Measurements from ENCODE around the gene HCFC1R1. TPM values are rescaled to one million over a fixed set of nuclear protein-coding genes. Genes with fewer than 3 reads are reported as not detected.

Gene HCFC1R1
- total RNA-seq, 2 experiments from 2014 or later = 22.6 to 26.8 TPM

DNA sequence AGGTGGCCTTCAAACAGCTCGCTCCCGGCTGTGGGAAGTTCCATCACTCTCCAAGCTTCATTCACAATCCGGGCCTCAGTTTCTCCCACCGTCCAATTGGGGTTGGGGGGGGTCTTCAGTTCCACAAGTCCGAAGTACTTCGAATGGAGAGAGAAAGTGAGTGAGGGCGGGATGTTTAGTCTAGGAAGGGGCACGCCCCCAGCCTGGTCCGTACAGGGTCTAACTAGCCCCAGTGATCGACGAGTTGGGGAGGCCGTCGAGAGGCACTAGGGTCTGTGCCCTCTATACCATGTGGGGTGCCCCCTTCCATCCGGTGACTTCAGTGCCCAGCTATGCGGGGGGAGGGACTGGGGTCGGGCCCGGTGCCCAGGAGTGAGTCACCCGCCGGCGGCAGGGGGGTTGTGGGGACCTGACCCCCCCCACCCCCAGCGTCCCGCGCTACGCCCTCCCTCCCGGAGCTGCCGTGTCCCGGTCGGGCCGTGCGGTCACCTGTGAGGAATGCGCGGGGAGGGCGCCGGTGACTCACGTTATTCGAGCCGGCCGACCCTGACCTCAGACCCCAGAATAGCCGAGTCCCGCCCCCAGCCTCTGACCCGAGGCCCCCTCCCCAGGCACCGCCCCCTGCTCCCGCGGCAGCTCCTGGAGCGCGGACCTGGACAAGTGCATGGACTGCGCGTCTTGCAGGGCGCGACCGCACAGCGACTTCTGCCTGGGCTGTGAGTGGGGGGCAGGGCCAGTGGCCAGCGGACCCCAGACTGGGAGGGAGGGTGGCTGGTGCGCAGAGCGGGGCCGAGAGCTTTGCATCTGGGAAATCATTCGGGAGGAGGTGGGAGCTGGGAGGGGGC lies 2.9 kb downstream of the HCFC1R1 start:
- H3K27ac Mint-ChIP-seq = peak overlapping the region; percentile 98
- peaks cover 51% of the 10 kb centered on the region for H3K4me1 Mint-ChIP-seq (ENCODE audit: low read depth)

DNA sequence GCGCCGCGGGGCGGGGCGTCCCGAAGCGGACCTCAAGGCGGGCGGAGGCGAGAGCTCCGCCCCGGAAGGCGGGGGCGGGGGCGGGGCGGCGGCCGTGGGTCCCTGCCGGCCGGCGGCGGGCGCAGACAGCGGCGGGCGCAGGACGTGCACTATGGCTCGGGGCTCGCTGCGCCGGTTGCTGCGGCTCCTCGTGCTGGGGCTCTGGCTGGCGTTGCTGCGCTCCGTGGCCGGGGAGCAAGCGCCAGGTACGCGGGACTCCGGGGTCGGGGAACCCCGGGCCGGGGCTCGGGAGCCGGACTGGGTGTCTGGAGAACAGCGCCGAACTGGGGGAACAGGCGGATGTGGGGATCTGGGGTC lies 3.5 kb downstream of the HCFC1R1 start, which contains the start of gene TNFRSF12A:
Gene TNFRSF12A, plus strand, starts transcription at position 122 of the 357 bp plus-strand sequence. Its CDS starts 30 bp downstream, at position 152.
- CTCF ChIA-PET = interaction anchor here (1.4 to 17.7 kb wide), 4 partner anchors 8 to 46 kb away, joined by 4 to 310 read pairs (median 40); partner anchors contain the start of gene CLDN9
- peak; percentile 62 for DNase-seq
- peaks cover 5% of the 10 kb centered on the region for H3K27me3 Mint-ChIP-seq (ENCODE audit: low read depth)
- H3K36me3 Mint-ChIP-seq (ENCODE audit: low read depth) = peaks cover 2% of the 10 kb centered on the region
- intact Hi-C loops (cut with micrococcal nuclease) = loop anchor here (2.0 to 5.0 kb wide), 7 partner anchors 15 to 973 kb away; partner anchors contain the start of genes CLUAP1, NTHL1, SRRM2 and TSC2
- peak within 1 kb of the TSS; percentile 98 for H3K27ac Mint-ChIP-seq
- peak within 1 kb of the TSS; percentile 95 for H3K4me3 Mint-ChIP-seq
- H3K4me1 Mint-ChIP-seq (ENCODE audit: low read depth) = peaks cover 47% of the 10 kb centered on the region
- H3K9me3 Mint-ChIP-seq = no peaks in the 10 kb centered on the region

More for the DNA sequence above, 2.9 kb downstream of the HCFC1R1 start:
- Mint-ChIP-seq H3K9me3 (no peaks in the 10 kb centered on the region), H3K4me3 (peak overlapping the region; percentile 95), H3K36me3 (ENCODE audit: low read depth) (peaks cover 2% of the 10 kb centered on the region), H3K27me3 (ENCODE audit: low read depth) (peaks cover 5% of the 10 kb centered on the region)
- CTCF ChIA-PET = interaction anchor here (0.5 to 17.7 kb wide), 6 partner anchors 7 to 108 kb away, joined by 4 to 310 read pairs (median 10); partner anchors contain the start of gene CLDN9
- intact Hi-C loops (cut with micrococcal nuclease) = loop anchor here (2.0 to 5.0 kb wide), 7 partner anchors 16 to 974 kb away; partner anchors contain the start of genes CLUAP1, NTHL1, SRRM2 and TSC2
- peak; percentile 63 for DNase-seq

DNA sequence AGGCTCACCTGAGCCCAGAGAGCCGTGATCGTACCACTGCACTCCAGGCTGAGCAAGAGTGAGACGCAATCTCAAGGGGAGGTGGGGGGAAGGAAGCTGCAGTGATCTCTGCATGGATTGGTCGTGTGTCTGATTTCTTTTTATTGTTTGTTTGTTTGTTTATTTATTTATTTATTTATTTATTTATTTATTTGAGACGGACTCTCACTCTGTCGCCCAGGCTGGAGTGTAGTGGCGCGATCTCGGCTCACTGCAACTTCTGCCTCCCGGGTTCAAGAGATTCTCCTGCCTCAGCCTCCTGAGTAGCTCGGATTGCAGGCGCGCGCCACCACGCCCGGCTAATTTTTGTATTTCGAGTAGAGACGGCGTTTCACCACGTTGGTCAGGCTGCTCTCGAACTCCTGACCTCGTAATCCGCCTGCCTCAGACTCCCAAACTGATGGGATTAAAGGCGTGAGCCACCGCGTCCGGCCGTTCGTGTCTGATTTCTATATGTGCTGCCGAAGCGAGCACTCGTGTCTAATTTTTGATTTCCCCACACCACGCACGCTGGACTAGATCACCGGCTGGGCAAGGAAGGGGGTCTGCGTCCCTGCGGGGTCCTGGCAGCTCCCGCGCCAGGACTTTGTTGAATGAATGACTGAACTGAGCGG lies 4.0 kb downstream of the HCFC1R1 start:
- peak overlapping the region; percentile 79 for H3K4me3 Mint-ChIP-seq
- H3K27ac Mint-ChIP-seq = peak overlapping the region; percentile 46
- no peaks in the 10 kb centered on the region for H3K9me3 Mint-ChIP-seq

DNA sequence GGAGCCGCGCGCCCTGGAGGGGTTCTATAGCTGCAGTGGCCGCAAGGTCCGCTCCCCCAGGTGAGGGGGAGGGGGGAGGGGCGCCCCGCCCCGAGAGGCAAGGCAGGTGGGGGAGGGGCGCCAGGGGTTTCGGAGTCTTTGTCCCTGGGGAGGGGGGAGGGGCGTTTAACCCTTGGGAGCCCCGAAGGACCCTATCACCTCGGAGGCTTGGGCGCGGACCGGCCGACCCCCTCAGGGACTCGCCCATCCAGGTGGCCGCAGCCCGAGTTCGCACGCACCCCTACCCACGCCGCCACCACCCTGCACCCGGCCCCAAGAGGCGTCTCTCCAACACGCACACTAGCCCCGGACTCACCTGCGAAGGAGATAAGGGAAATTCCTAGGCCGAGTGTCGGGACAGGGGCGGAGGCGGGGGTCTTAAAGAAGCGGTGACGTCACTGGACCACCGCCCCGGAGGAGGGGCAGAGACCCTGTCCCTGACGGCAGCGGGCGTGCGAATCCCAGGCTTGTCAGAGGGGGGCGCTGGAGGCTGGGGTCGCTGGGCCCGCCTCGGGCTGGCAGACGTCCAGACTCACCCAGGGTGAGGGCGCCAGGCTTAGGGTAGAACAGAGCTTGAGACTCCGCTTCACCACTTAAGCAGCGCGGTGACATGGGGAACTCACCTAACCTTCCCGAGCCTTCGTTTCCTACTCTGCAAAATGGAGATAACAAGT lies 5.8 kb downstream of the HCFC1R1 start, which contains the start of gene CLDN6:
Gene CLDN6, minus strand, starts transcription at position 390 of the 713 bp plus-strand sequence. CDS start 2,162 bp downstream, outside the sequence.
- CTCF ChIA-PET = interaction anchor here (1.0 to 17.7 kb wide), 3 partner anchors 10 to 14 kb away, joined by 4 to 310 read pairs (median 67); partner anchors contain the start of gene CLDN9
- H3K36me3 Mint-ChIP-seq (ENCODE audit: low read depth) = no peaks in the 10 kb centered on the region
- intact Hi-C loops (cut with micrococcal nuclease) = no loop called here
- no peaks in the 10 kb centered on the region for H3K9me3 Mint-ChIP-seq
- H3K4me3 Mint-ChIP-seq = no peak within 1 kb of the TSS
- peak; percentile 58 for DNase-seq
- no peak within 1 kb of the TSS for H3K27ac Mint-ChIP-seq
- H3K4me1 Mint-ChIP-seq (ENCODE audit: low read depth) = peaks cover 36% of the 10 kb centered on the region
- H3K27me3 Mint-ChIP-seq (ENCODE audit: low read depth) = peaks cover 5% of the 10 kb centered on the region

More for the DNA sequence above, 4.0 kb downstream of the HCFC1R1 start:
- Mint-ChIP-seq H3K36me3 (ENCODE audit: low read depth) (peaks cover 2% of the 10 kb centered on the region), H3K27me3 (ENCODE audit: low read depth) (peaks cover 5% of the 10 kb centered on the region), H3K4me1 (ENCODE audit: low read depth) (peaks cover 44% of the 10 kb centered on the region)
- intact Hi-C loops (cut with micrococcal nuclease) = loop anchor here (2.0 to 5.0 kb wide), 7 partner anchors 15 to 972 kb away; partner anchors contain the start of genes CLUAP1, NTHL1, SRRM2 and TSC2
- CTCF ChIA-PET = interaction anchor here (0.7 to 17.7 kb wide), 5 partner anchors 8 to 129 kb away, joined by 3 to 310 read pairs (median 14); partner anchors contain the start of gene CLDN9
- no peak for DNase-seq

DNA sequence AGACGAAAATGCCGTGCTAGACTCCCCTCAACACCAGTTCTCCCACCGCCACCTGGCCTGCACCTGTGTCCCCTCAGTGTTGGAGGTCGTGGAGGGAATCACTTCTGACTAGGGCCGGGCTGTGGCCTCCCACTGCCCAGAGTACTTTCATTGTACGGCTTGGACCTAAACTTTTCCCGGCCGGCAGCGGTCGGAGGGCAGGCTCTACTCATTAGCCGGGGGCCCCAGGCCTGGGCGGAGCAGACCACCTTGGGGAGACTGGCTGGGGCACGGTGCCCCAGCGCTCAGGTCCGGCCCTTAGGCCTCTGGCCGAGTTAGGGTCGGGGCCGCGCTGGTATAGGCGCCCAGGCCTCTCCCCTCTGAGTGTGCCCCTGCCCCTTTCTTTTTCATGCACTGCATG lies 6.4 kb downstream of the HCFC1R1 start:
- Mint-ChIP-seq H3K27ac (no peak overlapping the region), H3K36me3 (ENCODE audit: low read depth) (no peaks in the 10 kb centered on the region), H3K9me3 (no peaks in the 10 kb centered on the region), H3K4me1 (ENCODE audit: low read depth) (peaks cover 31% of the 10 kb centered on the region), H3K27me3 (ENCODE audit: low read depth) (peaks cover 5% of the 10 kb centered on the region), H3K4me3 (no peak overlapping the region)
- no peak for DNase-seq
- CTCF ChIA-PET = no interaction called here
- intact Hi-C loops (cut with micrococcal nuclease) = no loop called here

DNA sequence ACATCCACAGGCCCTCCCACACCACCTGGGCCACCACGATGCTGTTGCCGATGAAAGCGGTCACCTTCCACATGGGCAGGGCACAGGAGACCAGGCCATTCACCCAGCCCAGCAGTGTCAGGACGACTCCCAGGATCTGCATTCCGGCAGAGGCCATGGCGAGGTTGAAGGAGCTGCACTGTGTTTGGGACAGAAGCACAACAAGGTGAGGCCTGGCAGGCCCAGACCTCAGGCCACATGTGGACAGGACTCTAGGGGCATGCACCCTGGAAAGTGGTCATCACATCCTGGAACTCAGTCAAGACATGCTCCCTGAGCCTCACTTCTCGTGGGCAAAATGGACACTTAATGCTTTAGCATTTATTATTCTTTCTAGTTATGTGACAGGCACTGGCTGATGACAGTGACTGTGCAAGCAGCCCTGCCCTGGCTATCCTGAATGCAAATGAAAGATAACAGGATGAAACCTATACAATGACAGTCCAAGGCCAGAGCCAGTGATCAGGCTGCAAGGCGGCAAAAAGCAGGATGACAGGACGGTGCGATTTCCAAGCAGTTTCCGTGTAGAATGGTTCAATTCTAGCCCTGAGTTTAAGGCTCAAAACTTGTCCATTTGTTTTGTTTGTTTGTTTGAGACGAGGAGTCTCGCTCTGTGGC lies 7.7 kb downstream of the HCFC1R1 start:
- Mint-ChIP-seq H3K36me3 (ENCODE audit: low read depth) (no peaks in the 10 kb centered on the region), H3K4me3 (no peak overlapping the region), H3K27ac (no peak overlapping the region), H3K9me3 (no peaks in the 10 kb centered on the region), H3K4me1 (ENCODE audit: low read depth) (peaks cover 22% of the 10 kb centered on the region), H3K27me3 (ENCODE audit: low read depth) (peaks cover 5% of the 10 kb centered on the region)
- intact Hi-C loops (cut with micrococcal nuclease) = no loop called here
- DNase-seq = no peak
- CTCF ChIA-PET = no interaction called here

DNA sequence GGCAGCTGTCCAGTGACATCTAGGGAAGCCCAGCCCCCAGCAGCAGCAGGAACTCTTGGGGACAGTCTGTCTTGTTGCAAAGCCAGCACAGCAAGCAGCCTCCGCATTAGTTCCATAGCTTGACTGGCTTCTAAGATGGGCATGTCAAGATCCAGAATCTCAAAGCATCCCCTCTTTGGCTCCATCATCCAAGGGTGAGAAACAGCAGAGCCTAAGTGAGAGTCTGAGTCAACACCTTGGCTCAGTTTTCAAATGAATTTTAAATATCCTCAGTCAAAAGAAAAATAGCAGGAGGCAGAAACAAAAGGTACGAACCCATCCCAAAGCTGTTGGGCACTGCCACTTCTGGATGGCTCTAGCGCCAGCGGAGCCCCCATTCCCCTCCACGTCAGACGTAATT lies 8.8 kb downstream of the HCFC1R1 start:
- Mint-ChIP-seq H3K27me3 (ENCODE audit: low read depth) (peaks cover 4% of the 10 kb centered on the region), H3K4me3 (no peak overlapping the region), H3K36me3 (ENCODE audit: low read depth) (no peaks in the 10 kb centered on the region), H3K9me3 (no peaks in the 10 kb centered on the region), H3K4me1 (ENCODE audit: low read depth) (peaks cover 16% of the 10 kb centered on the region), H3K27ac (no peak overlapping the region)
- DNase-seq = no peak
- CTCF ChIA-PET = no interaction called here
- intact Hi-C loops (cut with micrococcal nuclease) = no loop called here

DNA sequence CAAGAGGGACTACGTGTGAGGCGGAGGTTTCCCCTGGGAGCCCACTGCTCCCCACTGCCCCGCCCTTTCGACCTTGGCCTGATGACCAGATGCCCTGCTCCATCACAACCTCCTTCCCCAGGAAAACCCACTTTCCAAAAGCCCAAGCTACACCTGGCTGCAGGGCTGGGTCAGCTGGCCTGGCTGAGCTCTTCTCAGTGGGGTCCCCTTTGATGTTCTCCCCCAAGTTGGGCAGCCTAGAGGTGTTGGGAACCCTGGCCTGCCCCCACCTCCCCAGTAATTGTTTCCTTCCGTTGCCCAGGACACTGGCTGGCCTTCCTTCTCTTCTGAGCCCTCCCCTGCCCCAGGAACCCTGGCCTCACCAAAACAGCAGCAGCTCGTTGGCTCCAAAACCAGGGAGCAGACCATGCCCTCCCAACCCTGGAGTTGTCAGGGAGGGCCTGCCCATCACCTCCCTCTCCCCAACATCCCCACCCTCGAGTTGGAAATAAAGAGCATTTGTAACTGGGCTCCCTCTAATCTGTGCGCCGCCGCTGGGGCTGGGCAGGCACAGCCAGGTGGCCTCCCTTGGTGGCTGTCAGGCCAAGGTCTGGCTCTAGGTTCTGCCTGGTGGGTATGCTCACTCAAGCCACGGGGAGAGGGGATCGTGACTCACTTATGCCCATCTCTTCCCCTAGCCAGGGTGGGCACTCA lies 9.6 kb downstream of the HCFC1R1 start:
- Mint-ChIP-seq H3K27ac (no peak overlapping the region), H3K9me3 (no peaks in the 10 kb centered on the region), H3K36me3 (ENCODE audit: low read depth) (no peaks in the 10 kb centered on the region), H3K27me3 (ENCODE audit: low read depth) (peaks cover 3% of the 10 kb centered on the region), H3K4me1 (ENCODE audit: low read depth) (peaks cover 10% of the 10 kb centered on the region), H3K4me3 (no peak overlapping the region)
- CTCF ChIA-PET = interaction anchor here (1.0 kb wide), 1 partner anchor 32 kb away, joined by 4 read pairs; no protein-coding TSS in a partner anchor
- DNase-seq = no peak
- intact Hi-C loops (cut with micrococcal nuclease) = no loop called here

DNA sequence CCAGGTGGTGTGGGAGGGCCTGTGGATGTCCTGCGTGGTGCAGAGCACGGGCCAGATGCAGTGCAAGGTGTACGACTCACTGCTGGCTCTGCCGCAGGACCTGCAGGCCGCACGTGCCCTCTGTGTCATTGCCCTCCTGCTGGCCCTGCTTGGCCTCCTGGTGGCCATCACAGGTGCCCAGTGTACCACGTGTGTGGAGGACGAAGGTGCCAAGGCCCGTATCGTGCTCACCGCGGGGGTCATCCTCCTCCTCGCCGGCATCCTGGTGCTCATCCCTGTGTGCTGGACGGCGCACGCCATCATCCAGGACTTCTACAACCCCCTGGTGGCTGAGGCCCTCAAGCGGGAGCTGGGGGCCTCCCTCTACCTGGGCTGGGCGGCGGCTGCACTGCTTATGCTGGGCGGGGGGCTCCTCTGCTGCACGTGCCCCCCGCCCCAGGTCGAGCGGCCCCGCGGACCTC lies 10.2 kb downstream of the HCFC1R1 start:
- no peak for DNase-seq
- H3K27me3 Mint-ChIP-seq (ENCODE audit: low read depth) = peaks cover 2% of the 10 kb centered on the region
- intact Hi-C loops (cut with micrococcal nuclease) = no loop called here
- no peak overlapping the region for H3K27ac Mint-ChIP-seq
- H3K4me1 Mint-ChIP-seq (ENCODE audit: low read depth) = peaks cover 14% of the 10 kb centered on the region
- CTCF ChIA-PET = interaction anchor here (1.0 kb wide), 1 partner anchor 31 kb away, joined by 4 read pairs; no protein-coding TSS in a partner anchor
- no peak overlapping the region for H3K4me3 Mint-ChIP-seq
- no peaks in the 10 kb centered on the region for H3K9me3 Mint-ChIP-seq
- no peaks in the 10 kb centered on the region for H3K36me3 Mint-ChIP-seq (ENCODE audit: low read depth)

DNA sequence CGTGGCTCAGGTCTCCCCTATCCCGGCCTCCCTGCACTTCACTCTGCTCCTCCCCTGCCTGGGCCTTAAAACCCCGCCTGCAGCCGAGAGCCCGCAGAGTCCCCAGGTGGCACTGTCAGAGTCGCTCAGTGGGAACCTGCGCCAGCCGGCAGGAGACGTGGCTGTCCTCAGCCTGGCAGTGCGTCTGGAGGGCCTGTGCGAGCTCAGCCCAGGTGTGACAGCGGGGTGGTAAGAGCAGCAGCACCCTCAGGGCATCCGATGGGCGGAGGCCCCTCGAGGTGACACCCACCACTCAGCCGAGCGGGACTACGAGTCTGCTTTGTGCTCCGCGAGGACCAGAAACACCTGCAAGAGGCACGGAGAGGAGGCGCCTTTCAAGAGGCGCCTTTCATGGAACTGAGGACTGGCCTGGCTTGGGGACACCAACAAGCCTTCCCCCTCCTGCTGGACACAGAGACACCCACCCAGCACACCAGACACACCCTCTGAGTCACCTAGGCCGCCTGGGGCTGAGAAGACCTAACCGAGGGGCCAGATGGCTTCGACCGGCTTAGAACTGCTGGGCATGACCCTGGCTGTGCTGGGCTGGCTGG lies 10.8 kb downstream of the HCFC1R1 start, which contains the start of gene CLDN9:
Gene CLDN9, plus strand, starts transcription at position 96 of the 593 bp plus-strand sequence. Its CDS starts 440 bp downstream, at position 536.
- H3K4me3 Mint-ChIP-seq = no peak within 1 kb of the TSS
- peaks cover 15% of the 10 kb centered on the region for H3K4me1 Mint-ChIP-seq (ENCODE audit: low read depth)
- CTCF ChIA-PET = interaction anchor here (13.3 kb wide), 1 partner anchor 14 kb away, joined by 310 read pairs; the partner anchor contains the start of genes CLDN6, HCFC1R1, THOC6 and TNFRSF12A
- intact Hi-C loops (cut with micrococcal nuclease) = no loop called here
- H3K36me3 Mint-ChIP-seq (ENCODE audit: low read depth) = no peaks in the 10 kb centered on the region
- H3K27ac Mint-ChIP-seq = no peak within 1 kb of the TSS
- DNase-seq = no peak
- H3K27me3 Mint-ChIP-seq (ENCODE audit: low read depth) = no peaks in the 10 kb centered on the region
- no peaks in the 10 kb centered on the region for H3K9me3 Mint-ChIP-seq
